Activated naive CD4-positive, alpha-beta T cell treated with anti-CD3 and anti-CD28 coated beads, Interleukin-2, amount 50 U/mL, for 24 hours (primary cell): ENCODE results near the gene PDE8B.

ENCODE experiments used
- H3K27ac Mint-ChIP-seq: one replicate; pipeline ENCODE4 v1.8.0; 2021; ENCODE audit warnings: mild to moderate bottlenecking, mixed read lengths
- H3K27me3 Mint-ChIP-seq: one replicate; pipeline ENCODE4 v1.8.0; 2021; ENCODE audit warnings: mixed read lengths
- H3K36me3 Mint-ChIP-seq: one replicate; pipeline ENCODE4 v1.8.0; 2021; ENCODE audit warnings: mixed read lengths
- H3K4me1 Mint-ChIP-seq: one replicate; pipeline ENCODE4 v1.8.0; 2021; ENCODE audit warnings: mixed read lengths
- H3K4me3 Mint-ChIP-seq: one replicate; pipeline ENCODE4 v1.8.0; 2021; ENCODE audit warnings: mild to moderate bottlenecking, mixed read lengths
- H3K9me3 Mint-ChIP-seq: one replicate; pipeline ENCODE4 v1.8.0; 2021; ENCODE audit warnings: mixed read lengths

The PDE8B gene

DNA sequence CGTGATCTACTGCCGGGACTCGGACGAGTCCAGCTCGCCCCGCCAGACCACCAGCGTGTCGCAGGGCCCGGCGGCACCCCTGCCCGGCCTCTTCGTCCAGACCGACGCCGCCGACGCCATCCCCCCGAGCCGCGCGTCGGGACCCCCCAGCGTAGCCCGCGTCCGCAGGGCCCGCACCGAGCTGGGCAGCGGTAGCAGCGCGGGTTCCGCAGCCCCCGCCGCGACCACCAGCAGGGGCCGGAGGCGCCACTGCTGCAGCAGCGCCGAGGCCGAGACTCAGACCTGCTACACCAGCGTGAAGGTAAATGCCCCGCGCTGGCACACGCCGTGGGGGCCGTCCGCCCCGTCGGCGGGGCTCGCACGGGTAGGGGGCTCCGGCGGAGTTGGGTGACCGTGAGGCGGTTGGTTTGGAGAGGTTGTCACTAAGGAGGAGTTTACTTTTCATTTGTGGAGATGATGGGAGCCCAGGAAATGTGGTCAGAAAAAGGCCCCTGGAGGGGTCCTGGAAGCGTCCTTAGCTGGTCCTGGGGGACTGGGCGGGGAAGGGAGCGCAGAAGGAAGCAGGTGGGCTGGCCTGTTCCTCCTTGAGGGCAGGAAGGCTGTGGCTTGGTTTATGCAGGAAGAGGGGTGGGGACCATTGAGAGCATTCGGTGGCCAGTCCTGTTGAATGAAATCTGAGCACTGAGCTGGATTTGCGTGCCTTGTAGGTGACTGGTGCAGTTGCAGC, 647 bp downstream of the PDE8B start:
- peak overlapping the region; percentile 61 for H3K4me3 Mint-ChIP-seq
- no peak overlapping the region for H3K27ac Mint-ChIP-seq
- no peaks in the 10 kb centered on the region for H3K9me3 Mint-ChIP-seq
- H3K4me1 Mint-ChIP-seq, result peaks cover 14% of the 10 kb centered on the region
- H3K36me3 Mint-ChIP-seq, result peaks cover 2% of the 10 kb centered on the region
- peaks cover 51% of the 10 kb centered on the region for H3K27me3 Mint-ChIP-seq

DNA sequence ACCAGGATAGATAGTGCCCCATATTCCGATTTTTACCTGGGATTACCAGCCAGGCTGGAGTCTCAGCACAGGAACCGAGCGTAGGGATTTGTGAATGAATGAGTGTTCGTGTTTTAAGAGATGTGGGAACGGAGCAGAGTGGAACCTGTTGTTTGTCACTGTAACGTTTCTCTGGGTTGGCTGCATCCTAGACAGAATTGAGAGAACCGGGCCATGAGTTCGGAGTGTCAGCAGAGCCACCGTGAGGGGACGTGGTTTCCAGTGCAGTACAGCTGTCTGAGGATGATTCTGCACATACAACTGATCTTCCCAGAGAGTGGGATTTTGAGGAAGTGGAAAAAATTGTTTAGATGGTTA, 1.2 kb downstream of the PDE8B start:
- Mint-ChIP-seq H3K36me3 (peaks cover 2% of the 10 kb centered on the region), H3K27me3 (peaks cover 54% of the 10 kb centered on the region), H3K4me3 (peak overlapping the region; percentile 61), H3K4me1 (peaks cover 14% of the 10 kb centered on the region), H3K9me3 (no peaks in the 10 kb centered on the region), H3K27ac (no peak overlapping the region)

DNA sequence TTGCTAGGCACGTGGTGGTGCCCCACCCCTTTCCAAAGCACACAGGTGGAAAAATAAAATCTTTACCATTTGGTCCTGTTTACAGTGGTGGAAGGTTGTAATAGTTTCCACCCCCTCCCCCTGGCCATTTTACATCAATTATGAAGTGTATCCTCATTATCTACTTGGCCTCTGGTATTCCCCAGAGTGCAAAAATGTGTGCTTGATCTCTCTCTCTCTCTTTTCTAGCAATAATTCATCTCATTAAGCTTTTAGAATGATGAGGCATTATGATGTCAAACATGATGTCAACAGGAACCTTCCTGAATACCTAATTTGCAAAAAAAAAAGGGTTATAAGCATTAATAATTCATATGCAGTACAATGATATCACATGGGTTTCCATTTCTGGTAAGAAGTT, 3.1 kb downstream of the PDE8B start:
- Mint-ChIP-seq H3K9me3 (no peaks in the 10 kb centered on the region), H3K4me1 (peaks cover 14% of the 10 kb centered on the region), H3K27ac (no peak overlapping the region), H3K36me3 (peaks cover 2% of the 10 kb centered on the region), H3K27me3 (peaks cover 53% of the 10 kb centered on the region), H3K4me3 (peak overlapping the region; percentile 23)

DNA sequence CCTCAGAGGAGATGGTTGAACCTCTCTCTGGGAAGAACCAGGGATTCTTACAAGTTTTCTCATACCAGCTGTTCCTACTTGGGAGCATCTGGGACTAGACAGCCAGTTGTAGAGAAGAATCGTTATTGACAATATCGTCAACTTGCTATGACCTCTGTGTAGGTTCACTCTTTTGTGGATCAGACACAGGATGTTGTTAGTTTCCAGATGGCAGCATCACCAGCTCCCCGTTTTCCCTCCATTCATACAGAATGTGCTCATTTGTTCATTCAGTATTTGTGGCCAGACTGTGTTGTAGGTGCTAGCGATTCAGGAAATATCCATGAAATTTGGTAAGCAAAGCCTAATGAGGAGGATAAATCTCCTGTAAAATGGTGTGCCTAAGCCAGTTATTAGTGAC, 3.7 kb downstream of the PDE8B start:
- peaks cover 51% of the 10 kb centered on the region for H3K27me3 Mint-ChIP-seq
- H3K36me3 Mint-ChIP-seq, result peaks cover 2% of the 10 kb centered on the region
- H3K4me3 Mint-ChIP-seq, result no peak overlapping the region
- peaks cover 14% of the 10 kb centered on the region for H3K4me1 Mint-ChIP-seq
- H3K27ac Mint-ChIP-seq, result no peak overlapping the region
- no peaks in the 10 kb centered on the region for H3K9me3 Mint-ChIP-seq

DNA sequence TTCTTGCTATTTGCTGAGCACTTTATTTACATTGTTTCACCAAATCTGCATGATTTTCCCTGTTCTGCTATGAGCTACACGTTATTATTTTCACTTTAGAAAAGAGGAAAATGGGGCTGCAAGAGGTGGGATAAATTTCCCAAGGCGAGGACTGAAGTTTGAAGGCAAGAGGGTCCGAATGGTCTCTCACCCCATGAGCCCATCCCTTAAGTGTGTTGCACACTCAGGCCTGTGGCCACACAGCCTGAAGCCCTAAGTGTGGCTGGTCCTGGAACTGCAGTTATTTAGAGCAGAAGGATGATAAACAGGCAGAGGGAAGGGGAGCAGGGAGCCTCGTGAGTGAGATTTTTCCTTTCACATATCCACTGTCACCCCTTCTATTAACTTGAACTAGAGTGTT, 7.8 kb downstream of the PDE8B start:
- Mint-ChIP-seq H3K27ac (no peak overlapping the region), H3K4me1 (no peaks in the 10 kb centered on the region), H3K4me3 (no peak overlapping the region), H3K27me3 (peaks cover 31% of the 10 kb centered on the region), H3K36me3 (peaks cover 2% of the 10 kb centered on the region), H3K9me3 (no peaks in the 10 kb centered on the region)

DNA sequence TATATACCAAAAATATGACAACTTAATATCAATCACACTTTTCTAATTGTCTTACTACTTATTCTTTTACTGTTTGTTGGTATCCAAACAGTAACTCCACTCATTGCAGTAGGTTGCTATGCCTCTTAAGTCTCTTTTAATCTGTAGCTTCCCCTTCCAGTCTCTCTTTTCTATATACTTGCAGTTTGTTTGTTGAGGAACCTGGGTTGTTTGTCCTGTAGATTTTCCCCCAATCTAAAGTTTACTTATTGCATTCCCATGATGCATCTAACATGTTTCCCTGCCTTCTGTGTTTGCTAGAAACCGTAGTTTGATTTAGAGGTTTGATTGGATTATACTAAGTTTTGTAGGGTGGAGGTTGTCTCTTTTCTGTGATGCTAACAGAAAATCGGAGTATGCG, 10.6 kb downstream of the PDE8B start:
- Mint-ChIP-seq H3K36me3 (no peaks in the 10 kb centered on the region), H3K4me1 (no peaks in the 10 kb centered on the region), H3K27me3 (peaks cover 25% of the 10 kb centered on the region), H3K27ac (no peak overlapping the region), H3K4me3 (no peak overlapping the region), H3K9me3 (no peaks in the 10 kb centered on the region)

DNA sequence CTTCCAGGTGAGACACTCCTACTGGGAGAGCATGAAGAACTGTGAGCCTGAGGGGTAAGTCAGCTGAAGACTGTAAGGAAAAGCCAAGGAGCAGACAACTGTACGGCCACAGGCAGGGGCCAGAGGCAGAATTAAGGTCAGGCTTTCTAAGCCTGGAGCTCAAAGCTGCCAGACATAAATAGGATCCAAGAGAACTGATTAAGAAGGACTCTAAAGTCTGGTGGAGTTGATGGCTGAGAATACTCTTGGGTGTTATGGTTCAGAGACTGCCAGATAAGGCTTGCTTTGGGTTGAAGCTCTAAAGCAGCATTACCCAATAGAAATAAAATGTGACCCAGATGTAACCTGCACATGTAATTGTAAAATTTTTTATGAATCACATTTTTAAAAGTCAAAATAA, 12.2 kb downstream of the PDE8B start:
- Mint-ChIP-seq H3K27ac (no peak overlapping the region), H3K4me3 (no peak overlapping the region), H3K36me3 (no peaks in the 10 kb centered on the region), H3K4me1 (no peaks in the 10 kb centered on the region), H3K27me3 (peaks cover 27% of the 10 kb centered on the region), H3K9me3 (no peaks in the 10 kb centered on the region)

DNA sequence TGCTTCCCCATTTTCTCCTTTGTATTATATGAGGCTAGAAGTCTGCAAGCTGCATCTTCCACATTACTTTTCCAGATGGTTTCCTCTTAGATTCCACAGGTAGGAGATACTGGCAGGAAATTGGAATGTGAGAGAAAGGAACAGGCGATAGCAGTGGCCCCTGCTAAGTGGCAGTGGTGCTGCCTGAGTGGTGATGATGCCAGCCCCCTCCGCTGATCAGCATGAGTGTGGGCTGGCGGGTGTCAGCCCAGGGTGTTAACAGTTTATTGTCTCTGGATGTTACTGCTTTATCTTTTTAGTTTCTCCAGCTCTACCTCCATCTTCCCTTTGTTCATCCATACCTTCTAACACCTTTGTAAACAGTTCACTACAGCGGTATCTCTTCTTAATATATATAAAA, 13.2 kb downstream of the PDE8B start:
- Mint-ChIP-seq H3K27ac (no peak overlapping the region), H3K27me3 (peaks cover 26% of the 10 kb centered on the region), H3K9me3 (no peaks in the 10 kb centered on the region)

DNA sequence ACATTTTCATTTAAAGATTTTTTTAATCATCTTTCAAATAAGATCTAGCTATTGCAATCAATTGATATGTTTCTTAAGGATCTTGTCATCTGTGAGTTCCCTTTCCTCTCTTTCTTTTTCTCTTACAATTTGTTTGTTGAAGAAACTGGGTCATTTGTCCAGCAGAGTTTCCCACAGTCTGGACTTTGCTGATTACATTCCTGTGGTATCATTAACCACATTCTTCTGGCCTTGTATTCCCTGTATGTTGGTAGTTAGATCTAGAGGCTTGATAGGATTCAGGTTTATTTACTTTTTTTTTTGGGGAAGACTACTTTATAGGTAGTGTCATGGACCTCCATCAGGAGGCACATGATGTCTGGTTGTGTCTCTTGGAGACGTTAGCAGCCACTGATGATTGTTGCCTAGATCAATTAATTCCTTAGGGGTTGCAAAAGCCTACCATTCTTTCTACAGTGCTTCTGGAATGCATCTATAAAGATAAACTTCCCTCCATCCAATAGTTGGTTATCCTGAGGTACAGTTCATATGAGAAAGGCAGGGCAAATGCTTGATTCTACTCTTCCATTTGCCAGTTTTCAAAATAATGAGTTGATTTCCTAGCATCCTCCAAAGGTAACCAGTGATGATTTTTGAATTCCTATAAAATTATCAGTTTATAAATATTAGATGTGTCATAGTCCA, 14.3 kb downstream of the PDE8B start:
- H3K36me3 Mint-ChIP-seq, result no peaks in the 10 kb centered on the region
- H3K4me1 Mint-ChIP-seq, result no peaks in the 10 kb centered on the region
- peaks cover 21% of the 10 kb centered on the region for H3K27me3 Mint-ChIP-seq

More for the DNA sequence above, 13.2 kb downstream of the PDE8B start:
- Mint-ChIP-seq H3K4me3 (no peak overlapping the region), H3K36me3 (no peaks in the 10 kb centered on the region), H3K4me1 (no peaks in the 10 kb centered on the region)

DNA sequence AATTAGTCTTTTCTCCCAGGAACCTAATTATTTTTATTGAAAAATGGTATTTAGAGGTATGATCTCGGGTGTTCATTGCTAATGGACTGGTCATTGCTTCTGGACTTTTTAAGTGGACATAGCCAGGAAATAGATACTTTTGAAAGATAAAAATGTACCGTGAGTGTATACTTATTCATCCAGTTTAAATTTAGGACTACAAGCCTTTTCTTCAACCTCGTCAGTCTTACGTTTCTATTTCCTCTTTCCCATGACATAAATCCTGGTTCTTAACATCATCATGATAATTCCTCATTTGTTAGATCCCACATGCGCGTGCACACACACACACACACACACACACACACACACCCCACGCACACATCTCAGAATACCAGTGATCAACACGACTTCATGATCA, 15.1 kb downstream of the PDE8B start:
- peaks cover 19% of the 10 kb centered on the region for H3K27me3 Mint-ChIP-seq
- H3K4me3 Mint-ChIP-seq, result no peak overlapping the region
- no peak overlapping the region for H3K27ac Mint-ChIP-seq
- H3K9me3 Mint-ChIP-seq, result no peaks in the 10 kb centered on the region
- H3K4me1 Mint-ChIP-seq, result no peaks in the 10 kb centered on the region
- no peaks in the 10 kb centered on the region for H3K36me3 Mint-ChIP-seq

More for the DNA sequence above, 14.3 kb downstream of the PDE8B start:
- Mint-ChIP-seq H3K27ac (no peak overlapping the region), H3K9me3 (no peaks in the 10 kb centered on the region), H3K4me3 (no peak overlapping the region)

DNA sequence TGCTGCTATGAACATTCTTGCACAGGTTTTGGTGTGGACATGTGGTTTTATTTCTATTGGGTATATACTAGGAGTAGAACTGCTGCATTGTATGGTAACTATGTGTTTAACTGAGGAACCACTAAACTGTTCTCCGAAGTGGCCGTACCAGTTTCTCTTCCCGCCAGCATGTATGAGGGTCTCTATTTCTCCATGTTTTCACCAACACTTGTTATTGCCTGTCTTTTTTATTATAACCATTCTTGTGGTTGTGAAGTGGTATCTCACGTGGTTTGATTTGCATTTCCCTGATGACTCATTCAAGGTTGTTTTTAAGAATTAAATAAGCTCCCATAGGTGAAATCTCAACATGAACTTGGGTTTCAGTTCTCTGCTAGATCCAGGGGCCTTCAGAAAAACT, 19.4 kb downstream of the PDE8B start:
- Mint-ChIP-seq H3K9me3 (no peaks in the 10 kb centered on the region), H3K27me3 (peaks cover 12% of the 10 kb centered on the region), H3K4me1 (peaks cover 7% of the 10 kb centered on the region), H3K36me3 (no peaks in the 10 kb centered on the region), H3K27ac (peak overlapping the region; percentile 37), H3K4me3 (no peak overlapping the region)

DNA sequence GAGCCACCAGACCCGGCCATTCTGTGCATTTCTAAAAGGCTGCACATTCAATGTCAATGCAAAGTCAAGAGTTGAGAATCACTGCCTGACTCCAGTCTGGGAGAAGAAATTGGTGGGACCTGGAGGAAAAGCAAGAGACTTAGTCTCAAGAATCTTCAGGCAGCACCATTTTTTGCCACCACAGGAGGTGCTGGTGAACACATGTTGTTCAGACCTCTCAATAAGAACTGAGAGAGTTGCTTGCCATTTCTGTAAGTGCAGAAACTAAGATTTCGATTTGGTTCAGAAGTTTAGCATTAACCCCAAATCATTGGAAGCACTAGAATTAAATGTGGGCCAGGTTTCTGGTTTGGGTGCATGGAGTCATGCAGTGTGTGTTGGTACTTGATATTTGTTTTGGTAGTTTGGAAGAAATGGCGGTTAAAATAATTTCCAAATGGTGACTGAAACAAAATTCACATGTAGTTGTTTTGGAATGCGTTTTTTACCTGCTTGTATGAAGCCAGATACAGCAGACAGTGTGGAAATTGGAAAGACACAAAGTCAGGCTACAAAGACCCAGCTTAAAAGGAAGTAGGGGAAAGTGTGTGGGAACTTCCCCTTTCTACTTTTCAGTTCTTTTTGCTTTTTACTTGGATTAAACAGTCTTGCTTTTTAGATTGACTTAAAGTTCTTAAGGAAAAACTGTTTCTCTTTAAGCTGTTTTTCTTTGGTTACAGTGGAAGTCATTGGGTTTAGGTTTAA, 20.4 kb downstream of the PDE8B start:
- no peak overlapping the region for H3K27ac Mint-ChIP-seq

DNA sequence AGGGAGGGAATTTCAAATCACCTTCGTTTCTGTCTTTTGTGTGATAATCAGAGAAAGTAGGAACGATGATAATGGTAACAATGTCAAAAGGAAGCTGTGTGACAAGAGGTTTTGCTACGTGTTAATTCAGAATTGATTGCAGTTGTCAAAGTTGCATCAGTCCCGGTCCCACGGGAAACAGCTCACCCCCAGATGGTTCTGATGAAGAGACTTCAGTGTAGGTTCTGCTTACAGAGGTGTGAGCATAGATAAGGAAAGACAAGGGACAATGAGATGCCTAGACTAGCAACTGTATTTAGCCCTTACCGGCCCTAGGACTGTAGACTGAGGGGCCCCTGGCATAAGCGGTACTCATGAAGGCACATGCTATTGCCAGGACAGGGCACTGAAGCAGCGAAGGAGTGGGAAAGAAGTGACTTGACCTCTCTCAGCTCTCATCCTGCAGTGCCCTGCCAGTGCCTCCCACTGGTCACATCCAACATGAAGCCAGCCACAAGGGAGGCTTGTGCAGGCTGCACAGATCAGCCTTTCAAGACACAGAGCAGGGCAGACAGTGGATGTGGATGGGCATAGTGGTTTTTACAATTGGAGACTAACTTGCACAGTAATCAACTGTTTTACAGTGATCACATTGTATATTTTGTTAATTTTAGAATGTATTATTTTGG, 21.1 kb downstream of the PDE8B start:
- H3K27me3 Mint-ChIP-seq, result peaks cover 9% of the 10 kb centered on the region
- H3K9me3 Mint-ChIP-seq, result no peaks in the 10 kb centered on the region
- H3K36me3 Mint-ChIP-seq, result no peaks in the 10 kb centered on the region
- H3K4me1 Mint-ChIP-seq, result peaks cover 7% of the 10 kb centered on the region
- H3K4me3 Mint-ChIP-seq, result no peak overlapping the region
- H3K27ac Mint-ChIP-seq, result no peak overlapping the region

More for the DNA sequence above, 20.4 kb downstream of the PDE8B start:
- H3K4me3 Mint-ChIP-seq, result no peak overlapping the region
- H3K4me1 Mint-ChIP-seq, result peaks cover 7% of the 10 kb centered on the region
- no peaks in the 10 kb centered on the region for H3K9me3 Mint-ChIP-seq
- no peaks in the 10 kb centered on the region for H3K36me3 Mint-ChIP-seq
- peaks cover 9% of the 10 kb centered on the region for H3K27me3 Mint-ChIP-seq

DNA sequence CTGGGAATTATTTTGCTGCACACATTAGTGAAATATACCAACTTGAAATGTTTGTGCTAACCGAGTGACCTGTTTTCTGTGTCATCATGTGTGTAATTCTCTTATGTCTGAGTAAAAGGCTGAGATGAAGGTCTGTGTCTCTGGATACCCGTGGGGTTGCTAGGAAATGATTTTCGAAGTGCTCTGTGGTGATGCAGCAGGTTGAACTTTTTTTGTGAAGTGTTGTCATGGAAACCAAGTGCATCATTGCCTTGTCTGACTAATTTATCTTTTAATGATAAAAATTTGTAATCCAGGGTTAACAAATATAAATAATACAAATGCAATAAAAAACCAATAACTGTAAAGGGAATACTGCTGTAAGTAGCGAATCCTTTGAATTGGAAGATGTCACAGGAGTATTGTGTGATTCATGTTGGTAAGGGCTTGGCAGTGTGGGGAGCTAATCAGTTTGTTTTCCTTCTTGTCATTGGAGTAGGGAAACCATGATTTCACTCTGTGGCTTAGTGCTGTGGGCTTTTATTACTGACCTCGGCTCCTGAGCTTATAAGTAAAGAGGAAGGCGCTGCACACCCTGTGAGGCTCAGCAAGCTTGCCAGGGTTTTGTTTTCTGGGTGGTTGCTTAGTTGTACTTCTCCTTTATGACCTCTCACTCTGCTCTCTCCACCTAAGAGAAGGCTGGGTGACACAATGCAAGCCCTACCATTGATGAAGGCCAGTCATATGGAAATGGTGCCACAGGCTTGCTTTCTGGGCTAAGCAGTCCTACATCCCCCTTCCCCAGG, 22.3 kb downstream of the PDE8B start:
- Mint-ChIP-seq H3K36me3 (no peaks in the 10 kb centered on the region), H3K27ac (no peak overlapping the region), H3K4me1 (peaks cover 7% of the 10 kb centered on the region), H3K27me3 (peaks cover 7% of the 10 kb centered on the region), H3K4me3 (no peak overlapping the region), H3K9me3 (no peaks in the 10 kb centered on the region)
